ENCODE results near the gene COL5A2.
A peak's percentile ranks its signal among the peaks of the same experiment; 100 is the strongest.

COL5A2 gene

DNA sequence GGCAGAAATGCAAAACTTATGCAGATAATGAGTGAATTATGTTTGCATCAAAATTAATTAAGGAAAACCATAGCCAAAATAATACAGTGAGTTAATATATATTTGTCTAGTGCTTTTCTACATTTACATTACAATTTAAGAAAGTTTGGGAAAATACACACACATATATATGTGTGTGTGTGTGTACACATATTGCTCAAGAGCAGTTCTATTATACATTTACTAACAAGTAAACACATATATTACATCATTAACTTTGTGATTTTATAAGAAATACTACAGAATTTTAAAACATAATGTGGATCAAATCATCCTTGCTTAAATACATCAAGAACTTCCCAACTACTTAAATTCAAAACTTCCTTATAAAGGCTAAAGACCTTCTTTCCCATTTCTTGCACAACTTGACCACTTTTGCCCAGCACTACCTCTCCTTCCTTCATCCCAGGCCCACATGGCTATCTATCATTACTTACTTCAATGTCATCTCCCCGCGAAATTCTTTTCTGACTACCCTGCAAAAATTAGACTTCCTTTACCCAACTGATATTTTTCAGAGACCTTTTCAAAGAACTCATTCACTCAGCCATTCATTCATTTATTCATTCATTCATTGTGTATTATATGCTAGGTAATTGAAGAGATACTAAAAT, 68.4 kb downstream of the COL5A2 start:
- DNase-seq (ENCODE audit: low spot score in 2 of 2) (no peak), ATAC-seq (no peak)
- no peaks in the 10 kb centered on the region for H3K4me1 Mint-ChIP-seq
- no peak overlapping the region for H3K4me3 Mint-ChIP-seq
- no peaks in the 10 kb centered on the region for H3K36me3 Mint-ChIP-seq
- no peaks in the 10 kb centered on the region for H3K9me3 Mint-ChIP-seq
- no peak overlapping the region for H3K27ac Mint-ChIP-seq

- no peak overlapping the region for H3K27ac Mint-ChIP-seq
- no peak for DNase-seq (ENCODE audit: low spot score in 2 of 2)
- no peaks in the 10 kb centered on the region for H3K4me1 Mint-ChIP-seq
- no peak overlapping the region for H3K4me3 Mint-ChIP-seq
- H3K36me3 Mint-ChIP-seq = no peaks in the 10 kb centered on the region
- no peak for ATAC-seq
- no peaks in the 10 kb centered on the region for H3K9me3 Mint-ChIP-seq
Measured at GRCh38 chr2:189109921-189110397, 69.6 kb downstream of the COL5A2 start.

GRCh38 chr2:189104934-189105333, 74.6 kb downstream of the COL5A2 start:
- no peak for DNase-seq (ENCODE audit: low spot score in 2 of 2)
- H3K27ac Mint-ChIP-seq = no peak overlapping the region
- H3K4me1 Mint-ChIP-seq = no peaks in the 10 kb centered on the region
- no peak overlapping the region for H3K4me3 Mint-ChIP-seq
- no peak for ATAC-seq
- H3K36me3 Mint-ChIP-seq = no peaks in the 10 kb centered on the region
- no peaks in the 10 kb centered on the region for H3K9me3 Mint-ChIP-seq

DNA sequence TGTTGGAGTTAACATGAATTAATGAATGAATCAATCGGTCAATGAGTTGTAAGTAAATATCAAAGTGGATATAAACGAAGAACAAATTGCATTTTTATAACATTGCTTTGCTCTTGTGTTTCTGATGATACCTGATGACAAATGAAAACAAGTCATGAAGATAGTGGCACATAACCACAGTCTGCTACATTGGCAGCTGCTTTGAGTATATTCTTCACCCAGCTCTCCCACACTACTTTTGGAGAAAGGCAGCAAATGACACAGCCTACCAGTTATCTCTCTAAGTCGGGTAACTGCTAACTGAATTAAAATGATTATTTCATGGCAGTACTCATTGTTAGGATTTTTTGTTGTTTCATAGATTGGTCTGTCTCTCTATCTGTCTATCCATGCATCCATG, 76.8 kb downstream of the COL5A2 start:
- no peaks in the 10 kb centered on the region for H3K36me3 Mint-ChIP-seq
- no peaks in the 10 kb centered on the region for H3K9me3 Mint-ChIP-seq
- no peak overlapping the region for H3K27ac Mint-ChIP-seq
- ATAC-seq = peak; percentile 40
- H3K4me1 Mint-ChIP-seq = no peaks in the 10 kb centered on the region
- DNase-seq (ENCODE audit: low spot score in 2 of 2) = no peak
- H3K4me3 Mint-ChIP-seq = no peak overlapping the region

GRCh38 chr2:189097934-189098333, 81.6 kb downstream of the COL5A2 start:
- Mint-ChIP-seq H3K4me3 (no peak overlapping the region), H3K9me3 (no peaks in the 10 kb centered on the region), H3K36me3 (no peaks in the 10 kb centered on the region), H3K27ac (no peak overlapping the region), H3K4me1 (no peaks in the 10 kb centered on the region)
- ATAC-seq (no peak), DNase-seq (ENCODE audit: low spot score in 2 of 2) (no peak)

- Mint-ChIP-seq H3K4me1 (no peaks in the 10 kb centered on the region), H3K9me3 (no peaks in the 10 kb centered on the region), H3K27ac (no peak overlapping the region), H3K4me3 (no peak overlapping the region), H3K36me3 (no peaks in the 10 kb centered on the region)
- ATAC-seq = no peak
- no peak for DNase-seq (ENCODE audit: low spot score in 2 of 2)
Measured at GRCh38 chr2:189096769-189097447, 82.7 kb downstream of the COL5A2 start.

DNA sequence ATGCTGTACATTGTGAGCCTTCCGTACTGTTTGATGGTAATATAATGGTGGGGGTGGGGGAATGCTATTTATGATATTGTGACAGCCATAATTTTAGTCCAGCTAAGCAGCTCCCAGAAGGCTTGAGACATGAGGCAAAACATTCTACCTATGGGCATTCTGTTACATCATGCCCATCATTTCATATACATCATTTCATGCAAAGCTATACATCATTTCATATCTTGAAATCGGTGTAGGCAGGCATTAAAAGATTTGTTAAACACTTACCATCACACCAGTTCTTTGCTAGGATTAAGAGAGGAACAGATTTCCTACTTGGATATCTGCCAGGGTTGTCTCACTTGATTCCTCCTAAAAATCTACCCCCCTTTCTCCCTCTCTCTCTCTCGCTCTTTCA, 84.5 kb downstream of the COL5A2 start:
- H3K4me1 Mint-ChIP-seq = no peaks in the 10 kb centered on the region
- ATAC-seq (no peak), DNase-seq (ENCODE audit: low spot score in 2 of 2) (no peak)
- H3K9me3 Mint-ChIP-seq = no peaks in the 10 kb centered on the region
- no peak overlapping the region for H3K4me3 Mint-ChIP-seq
- no peak overlapping the region for H3K27ac Mint-ChIP-seq
- no peaks in the 10 kb centered on the region for H3K36me3 Mint-ChIP-seq

GRCh38 chr2:189092936-189093335, 86.6 kb downstream of the COL5A2 start:
- H3K27ac Mint-ChIP-seq = no peak overlapping the region
- no peaks in the 10 kb centered on the region for H3K36me3 Mint-ChIP-seq
- ATAC-seq (no peak), DNase-seq (ENCODE audit: low spot score in 2 of 2) (no peak)
- H3K4me3 Mint-ChIP-seq = no peak overlapping the region
- no peaks in the 10 kb centered on the region for H3K4me1 Mint-ChIP-seq
- no peaks in the 10 kb centered on the region for H3K9me3 Mint-ChIP-seq

- Mint-ChIP-seq H3K4me1 (no peaks in the 10 kb centered on the region), H3K4me3 (no peak overlapping the region), H3K27ac (no peak overlapping the region), H3K9me3 (no peaks in the 10 kb centered on the region), H3K36me3 (no peaks in the 10 kb centered on the region)
- DNase-seq (ENCODE audit: low spot score in 2 of 2) (no peak), ATAC-seq (no peak)
Measured at GRCh38 chr2:189091253-189091652, 88.3 kb downstream of the COL5A2 start.

GRCh38 chr2:189088591-189089205, 90.9 kb downstream of the COL5A2 start:
- DNase-seq (ENCODE audit: low spot score in 2 of 2) (no peak), ATAC-seq (no peak)
- Mint-ChIP-seq H3K36me3 (no peaks in the 10 kb centered on the region), H3K4me1 (no peaks in the 10 kb centered on the region), H3K9me3 (no peaks in the 10 kb centered on the region), H3K4me3 (no peak overlapping the region), H3K27ac (no peak overlapping the region)

GRCh38 chr2:189086710-189087109, 92.9 kb downstream of the COL5A2 start:
- no peak overlapping the region for H3K27ac Mint-ChIP-seq
- no peaks in the 10 kb centered on the region for H3K9me3 Mint-ChIP-seq
- DNase-seq (ENCODE audit: low spot score in 2 of 2) = no peak
- no peak for ATAC-seq
- H3K4me1 Mint-ChIP-seq = no peaks in the 10 kb centered on the region
- H3K36me3 Mint-ChIP-seq = no peaks in the 10 kb centered on the region
- no peak overlapping the region for H3K4me3 Mint-ChIP-seq

DNA sequence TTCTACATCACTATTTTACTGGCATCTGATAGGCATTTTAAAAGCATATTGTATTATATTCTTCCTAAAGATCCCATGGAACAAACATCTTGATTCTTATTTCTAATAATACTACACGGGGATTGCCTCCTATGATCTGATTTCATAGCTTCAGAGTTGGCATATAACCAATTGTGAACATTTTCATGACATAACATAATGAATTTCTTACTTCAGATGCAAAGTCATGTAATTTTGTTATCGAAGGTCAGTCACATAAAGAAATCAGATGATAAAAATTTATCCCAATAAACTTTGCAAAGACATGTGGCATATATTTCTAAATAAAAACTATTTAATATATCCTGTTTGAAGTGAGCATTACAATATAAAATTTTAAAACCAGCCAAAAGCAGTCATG, 93.3 kb downstream of the COL5A2 start:
- Mint-ChIP-seq H3K9me3 (no peaks in the 10 kb centered on the region), H3K4me3 (no peak overlapping the region), H3K4me1 (no peaks in the 10 kb centered on the region), H3K36me3 (no peaks in the 10 kb centered on the region), H3K27ac (no peak overlapping the region)
- DNase-seq (ENCODE audit: low spot score in 2 of 2) (no peak), ATAC-seq (no peak)

DNA sequence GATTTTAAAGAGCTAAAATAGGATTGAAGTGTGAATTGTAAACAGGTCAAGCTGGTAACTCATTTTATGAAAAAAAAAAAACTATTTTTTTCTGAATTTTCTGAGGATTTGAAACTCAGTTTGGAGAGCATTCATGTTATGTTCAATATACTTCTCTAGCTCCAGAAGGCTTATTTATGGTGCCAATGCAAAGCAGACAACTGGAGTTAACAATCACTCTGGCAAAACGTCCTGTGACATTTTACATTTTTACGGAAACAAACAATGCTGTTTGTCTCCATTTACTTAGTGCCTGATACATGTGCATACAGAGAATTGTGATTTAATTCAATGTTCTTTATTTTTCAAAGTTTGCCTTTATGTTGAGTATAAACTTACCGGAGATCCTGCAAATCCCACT, 96.0 kb downstream of the COL5A2 start:
- H3K36me3 Mint-ChIP-seq = no peaks in the 10 kb centered on the region
- no peak for ATAC-seq
- H3K9me3 Mint-ChIP-seq = no peaks in the 10 kb centered on the region
- no peaks in the 10 kb centered on the region for H3K4me1 Mint-ChIP-seq
- H3K27ac Mint-ChIP-seq = no peak overlapping the region
- DNase-seq (ENCODE audit: low spot score in 2 of 2) = no peak
- no peak overlapping the region for H3K4me3 Mint-ChIP-seq

GRCh38 chr2:189083106-189083505, 96.5 kb downstream of the COL5A2 start:
- no peak for ATAC-seq
- Mint-ChIP-seq H3K4me1 (no peaks in the 10 kb centered on the region), H3K27ac (no peak overlapping the region)

GRCh38 chr2:189082376-189082975, 97.1 kb downstream of the COL5A2 start:
- no peaks in the 10 kb centered on the region for H3K4me1 Mint-ChIP-seq
- H3K9me3 Mint-ChIP-seq = no peaks in the 10 kb centered on the region
- DNase-seq (ENCODE audit: low spot score in 2 of 2) (no peak), ATAC-seq (no peak)
- no peak overlapping the region for H3K27ac Mint-ChIP-seq
- no peak overlapping the region for H3K4me3 Mint-ChIP-seq
- no peaks in the 10 kb centered on the region for H3K36me3 Mint-ChIP-seq

More at GRCh38 chr2:189083106-189083505, 96.5 kb downstream of the COL5A2 start:
- H3K9me3 Mint-ChIP-seq = no peaks in the 10 kb centered on the region
- no peak for DNase-seq (ENCODE audit: low spot score in 2 of 2)
- no peak overlapping the region for H3K4me3 Mint-ChIP-seq
- no peaks in the 10 kb centered on the region for H3K36me3 Mint-ChIP-seq

DNA sequence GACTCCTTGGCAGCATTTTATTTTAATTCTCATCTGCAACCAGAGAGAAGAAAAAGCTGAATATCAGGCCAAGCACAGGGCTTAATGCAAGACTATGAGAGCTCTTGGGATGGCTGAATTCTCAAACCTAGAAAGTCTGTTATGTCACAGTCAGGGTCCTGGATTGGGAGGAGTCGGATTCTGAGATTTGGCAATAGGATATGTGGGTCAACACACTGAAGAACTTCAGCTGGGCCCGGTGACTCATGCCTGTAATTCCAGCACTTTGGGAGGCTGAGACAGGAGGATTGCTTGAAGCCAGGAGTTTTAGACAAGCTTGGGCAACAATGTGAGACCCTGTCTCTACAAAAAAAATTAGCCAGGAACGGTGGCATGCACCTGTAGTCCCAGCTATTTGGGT, 103.0 kb downstream of the COL5A2 start:
- Mint-ChIP-seq H3K4me1 (no peaks in the 10 kb centered on the region), H3K4me3 (no peak overlapping the region), H3K27ac (no peak overlapping the region), H3K9me3 (no peaks in the 10 kb centered on the region), H3K36me3 (no peaks in the 10 kb centered on the region)
- ATAC-seq (no peak), DNase-seq (ENCODE audit: low spot score in 2 of 2) (no peak)

All from stimulated activated effector memory CD8-positive, alpha-beta T cell treated with anti-CD3 and anti-CD28 coated beads, Interleukin-12 subunit alpha, Interleukin-12 subunit beta, amount 100 ng/mL, for 72 hours (primary cell).